ENCODE data around the gene ATP6V0E1.

Gene ATP6V0E1

GRCh38 chr5:172939071-172939470 lies 44.5 kb upstream of the ATP6V0E1 start:
- H3K27ac ChIP-seq (replicated peaks): no peak overlapping the region
- TF ChIP-seq GABPA (IDR thresholded peaks at IDR 0.05; ENCODE audit: low read depth): no peak
- TF ChIP-seq, protein P1, sequence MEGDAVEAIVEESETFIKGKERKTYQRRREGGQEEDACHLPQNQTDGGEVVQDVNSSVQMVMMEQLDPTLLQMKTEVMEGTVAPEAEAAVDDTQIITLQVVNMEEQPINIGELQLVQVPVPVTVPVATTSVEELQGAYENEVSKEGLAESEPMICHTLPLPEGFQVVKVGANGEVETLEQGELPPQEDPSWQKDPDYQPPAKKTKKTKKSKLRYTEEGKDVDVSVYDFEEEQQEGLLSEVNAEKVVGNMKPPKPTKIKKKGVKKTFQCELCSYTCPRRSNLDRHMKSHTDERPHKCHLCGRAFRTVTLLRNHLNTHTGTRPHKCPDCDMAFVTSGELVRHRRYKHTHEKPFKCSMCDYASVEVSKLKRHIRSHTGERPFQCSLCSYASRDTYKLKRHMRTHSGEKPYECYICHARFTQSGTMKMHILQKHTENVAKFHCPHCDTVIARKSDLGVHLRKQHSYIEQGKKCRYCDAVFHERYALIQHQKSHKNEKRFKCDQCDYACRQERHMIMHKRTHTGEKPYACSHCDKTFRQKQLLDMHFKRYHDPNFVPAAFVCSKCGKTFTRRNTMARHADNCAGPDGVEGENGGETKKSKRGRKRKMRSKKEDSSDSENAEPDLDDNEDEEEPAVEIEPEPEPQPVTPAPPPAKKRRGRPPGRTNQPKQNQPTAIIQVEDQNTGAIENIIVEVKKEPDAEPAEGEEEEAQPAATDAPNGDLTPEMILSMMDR (IDR thresholded peaks at IDR 0.05; ENCODE audit: insufficient read depth, low read length): peak; percentile 20
- H3K4me3 ChIP-seq (replicated peaks; ENCODE audit: insufficient read depth, low read length): no peak overlapping the region
- H3K27me3 ChIP-seq (ENCODE audit: insufficient read depth, poor library complexity, severe bottlenecking): no peaks in the 10 kb centered on the region
- peak in 1 of 2 experiments; percentile 29 for DNase-seq (ENCODE audit: low read depth in 1 of 2, low spot score in 1 of 2)

GRCh38 chr5:172939611-172940267 lies 43.8 kb upstream of the ATP6V0E1 start:
- TF ChIP-seq SPI1 (IDR thresholded peaks at IDR 0.05; ENCODE audit: borderline replicate concordance, low read depth) (no peak), GABPA (IDR thresholded peaks at IDR 0.05; ENCODE audit: low read depth) (no peak), POLR2AphosphoS5 (IDR thresholded peaks at IDR 0.05; ENCODE audit: low read depth) (no peak)
- TF ChIP-seq, protein P1 (IDR thresholded peaks at IDR 0.05; ENCODE audit: insufficient read depth, low read length): no peak
- TF ChIP-seq, protein P2, sequence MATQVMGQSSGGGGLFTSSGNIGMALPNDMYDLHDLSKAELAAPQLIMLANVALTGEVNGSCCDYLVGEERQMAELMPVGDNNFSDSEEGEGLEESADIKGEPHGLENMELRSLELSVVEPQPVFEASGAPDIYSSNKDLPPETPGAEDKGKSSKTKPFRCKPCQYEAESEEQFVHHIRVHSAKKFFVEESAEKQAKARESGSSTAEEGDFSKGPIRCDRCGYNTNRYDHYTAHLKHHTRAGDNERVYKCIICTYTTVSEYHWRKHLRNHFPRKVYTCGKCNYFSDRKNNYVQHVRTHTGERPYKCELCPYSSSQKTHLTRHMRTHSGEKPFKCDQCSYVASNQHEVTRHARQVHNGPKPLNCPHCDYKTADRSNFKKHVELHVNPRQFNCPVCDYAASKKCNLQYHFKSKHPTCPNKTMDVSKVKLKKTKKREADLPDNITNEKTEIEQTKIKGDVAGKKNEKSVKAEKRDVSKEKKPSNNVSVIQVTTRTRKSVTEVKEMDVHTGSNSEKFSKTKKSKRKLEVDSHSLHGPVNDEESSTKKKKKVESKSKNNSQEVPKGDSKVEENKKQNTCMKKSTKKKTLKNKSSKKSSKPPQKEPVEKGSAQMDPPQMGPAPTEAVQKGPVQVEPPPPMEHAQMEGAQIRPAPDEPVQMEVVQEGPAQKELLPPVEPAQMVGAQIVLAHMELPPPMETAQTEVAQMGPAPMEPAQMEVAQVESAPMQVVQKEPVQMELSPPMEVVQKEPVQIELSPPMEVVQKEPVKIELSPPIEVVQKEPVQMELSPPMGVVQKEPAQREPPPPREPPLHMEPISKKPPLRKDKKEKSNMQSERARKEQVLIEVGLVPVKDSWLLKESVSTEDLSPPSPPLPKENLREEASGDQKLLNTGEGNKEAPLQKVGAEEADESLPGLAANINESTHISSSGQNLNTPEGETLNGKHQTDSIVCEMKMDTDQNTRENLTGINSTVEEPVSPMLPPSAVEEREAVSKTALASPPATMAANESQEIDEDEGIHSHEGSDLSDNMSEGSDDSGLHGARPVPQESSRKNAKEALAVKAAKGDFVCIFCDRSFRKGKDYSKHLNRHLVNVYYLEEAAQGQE (IDR thresholded peaks at IDR 0.05; ENCODE audit: insufficient replicate concordance, low read depth): no peak
- H3K27ac ChIP-seq (replicated peaks): no peak overlapping the region
- DNase-seq (ENCODE audit: low read depth in 1 of 2, low spot score in 1 of 2): no peak
- H3K27me3 ChIP-seq (ENCODE audit: insufficient read depth, poor library complexity, severe bottlenecking): no peaks in the 10 kb centered on the region
- H3K4me3 ChIP-seq (replicated peaks; ENCODE audit: insufficient read depth, low read length): no peak overlapping the region

DNA sequence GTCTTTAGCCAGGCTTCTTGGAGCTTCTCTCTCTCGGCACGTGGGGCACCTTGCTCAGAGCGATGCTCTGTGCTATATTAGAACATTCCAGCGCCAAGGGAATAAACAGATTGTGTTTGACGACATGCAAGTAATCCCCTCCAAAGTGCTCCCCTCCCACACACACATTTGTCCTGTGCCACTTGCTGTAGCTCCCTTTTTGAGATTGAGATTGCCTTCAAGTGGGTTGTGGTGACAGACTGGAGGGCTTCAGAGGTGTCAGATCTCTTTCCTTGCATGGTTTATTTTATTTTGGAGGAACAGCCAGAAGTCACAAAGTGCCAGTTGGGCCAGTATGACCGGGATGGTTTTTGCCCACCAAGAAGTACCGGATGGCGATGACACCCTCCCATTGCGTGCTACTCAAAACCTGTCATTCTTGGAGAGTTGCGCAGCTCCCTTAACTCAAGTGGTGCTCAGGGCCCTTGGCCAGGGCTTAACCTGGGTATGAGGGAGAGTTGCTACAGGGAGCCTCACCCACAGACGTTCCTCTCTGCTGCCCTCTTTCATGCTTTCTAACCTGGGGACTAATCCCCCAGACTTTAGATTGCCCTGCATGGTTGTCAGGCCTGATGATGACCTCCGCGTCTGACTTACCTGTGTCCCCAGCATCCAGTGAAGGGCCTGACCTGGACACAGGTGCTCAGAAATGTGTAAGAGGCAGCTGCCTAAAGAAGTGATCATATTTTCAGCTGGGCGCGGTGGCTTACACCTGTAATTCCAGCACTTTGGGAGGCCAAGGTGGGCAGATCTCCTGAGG lies 43.1 kb upstream of the ATP6V0E1 start:
- H3K4me3 ChIP-seq (replicated peaks; ENCODE audit: insufficient read depth, low read length): no peak overlapping the region
- H3K27me3 ChIP-seq (ENCODE audit: insufficient read depth, poor library complexity, severe bottlenecking): no peaks in the 10 kb centered on the region
- no peak for DNase-seq (ENCODE audit: low read depth in 1 of 2, low spot score in 1 of 2)
- no peak overlapping the region for H3K27ac ChIP-seq (replicated peaks)
- TF ChIP-seq, protein P1 (IDR thresholded peaks at IDR 0.05; ENCODE audit: insufficient read depth, low read length): no peak
- TF ChIP-seq, protein P2 (IDR thresholded peaks at IDR 0.05; ENCODE audit: insufficient replicate concordance, low read depth): no peak
- TF ChIP-seq SPI1 (IDR thresholded peaks at IDR 0.05; ENCODE audit: borderline replicate concordance, low read depth) (no peak), GABPA (IDR thresholded peaks at IDR 0.05; ENCODE audit: low read depth) (no peak), POLR2AphosphoS5 (IDR thresholded peaks at IDR 0.05; ENCODE audit: low read depth) (no peak)

Measured in HL-60 (cell line).